Vagina (tissue), 2 donors: ENCODE data around the gene MNAT1.

Experiments used
- CTCF ChIP-seq, 3 experiments: fragments of 450-650 bp in 2 of 3; fragments of 200-600 bp in 1 of 3; sonication (generic) in 1 of 3; IDR thresholded peaks; one replicate each; pipeline ENCODE4 v1.5.1; 2017 to 2019; ENCODE audit warnings: antibody characterized with exemption in 3 of 3, mild to moderate bottlenecking in 2 of 3, moderate library complexity in 2 of 3
- POLR2A ChIP-seq, 2 donors: fragments of 450-650 bp; IDR thresholded peaks; one replicate each; pipeline ENCODE4 v1.6.1; 2017; ENCODE audit warnings: antibody characterized with exemption in 2 of 2, mild to moderate bottlenecking in 2 of 2, moderate library complexity in 2 of 2

GRCh38 chr14:60812987-60813386 is 78.4 kb downstream of the MNAT1 start:
- TF ChIP-seq POLR2A (IDR thresholded peaks at IDR 0.05) (no peak), CTCF (IDR thresholded peaks at IDR 0.05) (no peak)
